ENCODE measurements around the gene IRF3.

The IRF3 gene

DNA sequence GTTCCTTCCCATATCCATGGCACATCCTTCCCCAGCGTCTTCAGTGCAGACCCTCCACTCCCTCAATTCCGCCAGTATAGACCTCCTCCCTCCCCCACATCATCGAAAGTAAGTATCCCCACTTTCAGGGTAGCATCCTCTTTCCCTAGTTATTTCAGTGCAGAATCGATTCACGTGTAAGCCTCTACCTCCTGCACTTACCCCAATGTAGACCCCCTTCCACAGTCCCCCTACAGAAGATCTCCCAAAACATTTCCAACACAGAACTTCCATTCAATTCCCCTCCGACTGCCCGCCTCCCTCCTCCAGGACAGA, 664 bp downstream of the IRF3 start:
- no peak for DNase-seq

- peak; percentile 66 for DNase-seq
These were observed 1.3 kb downstream of the IRF3 start for GRCh38 chr19:49664171-49665035.

DNA sequence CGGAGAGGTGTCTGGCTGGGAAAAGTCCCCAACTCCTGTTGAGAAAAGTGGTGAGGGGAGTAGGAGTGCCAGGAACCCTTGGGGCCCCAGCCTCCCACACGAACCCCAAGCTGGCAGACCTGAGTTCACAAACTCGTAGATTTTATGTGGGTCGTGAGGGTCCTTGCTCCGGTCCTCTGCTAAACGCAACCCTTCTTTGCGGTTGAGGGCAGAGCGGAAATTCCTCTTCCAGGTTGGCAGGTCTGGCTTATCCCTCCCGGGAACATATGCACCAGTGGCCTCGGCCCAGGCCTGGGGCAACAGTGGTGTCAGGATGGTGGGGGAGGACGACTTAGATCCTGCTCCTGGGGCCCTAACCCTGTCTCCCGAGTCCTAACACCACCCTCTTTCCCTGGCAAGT, 2.4 kb downstream of the IRF3 start:
- no peak for DNase-seq

DNA sequence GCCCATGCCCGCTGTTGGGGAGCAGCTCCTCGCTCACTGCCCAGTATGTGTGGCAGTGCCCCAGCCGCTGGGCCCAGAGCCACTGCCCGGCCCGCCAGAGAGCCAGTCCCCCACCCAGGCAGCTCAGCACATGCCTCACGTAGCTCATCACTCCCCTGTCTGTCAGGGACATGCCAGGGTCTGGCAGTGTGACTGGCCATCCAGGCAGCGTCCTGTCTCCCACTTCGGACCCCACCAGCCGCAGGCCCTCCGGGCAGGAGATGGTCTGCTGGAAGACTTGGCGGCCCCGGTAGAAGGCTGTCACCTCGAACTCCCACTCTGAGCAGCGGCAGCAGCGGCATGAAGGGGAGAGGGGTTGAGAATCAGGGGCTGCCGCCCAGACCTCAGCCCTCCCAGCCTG, 3.6 kb downstream of the IRF3 start:
- no peak for DNase-seq

DNA sequence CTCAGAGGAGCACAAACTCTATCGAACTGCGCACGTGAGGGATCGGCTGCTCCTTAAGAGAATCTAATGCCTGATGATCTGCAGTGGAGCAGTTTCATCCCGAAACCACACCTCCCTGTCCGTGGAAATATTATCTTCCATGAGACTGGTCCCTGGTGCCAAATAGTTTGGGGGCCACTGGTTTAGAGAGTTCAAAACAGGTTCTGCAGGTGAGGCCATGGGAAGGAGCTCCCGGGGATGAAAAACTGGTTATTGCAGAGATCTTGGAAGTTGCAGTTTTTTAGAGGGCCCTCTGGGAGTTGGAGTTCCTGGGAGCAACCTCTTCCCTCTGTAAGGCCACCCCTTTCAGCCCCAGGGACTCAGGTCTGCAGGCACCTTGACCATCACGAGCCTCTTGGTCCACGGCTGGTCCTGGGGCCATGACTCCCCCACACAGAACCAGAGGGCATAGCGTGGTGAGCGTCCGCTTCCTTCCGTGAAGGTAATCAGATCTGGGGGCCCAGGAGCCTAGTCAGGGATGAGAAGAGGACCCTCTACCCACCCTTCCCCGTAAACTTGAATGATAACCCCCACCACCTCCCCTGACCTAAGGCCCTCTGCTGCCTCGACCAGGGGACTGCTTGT, 5.2 kb downstream of the IRF3 start:
- no peak for DNase-seq

GRCh38 chr19:49658566-49659442, 6.9 kb downstream of the IRF3 start:
- DNase-seq = no peak

GRCh38 chr19:49658139-49658517, 7.5 kb downstream of the IRF3 start:
- DNase-seq = no peak

- DNase-seq = no peak
These were observed 8.0 kb downstream of the IRF3 start for GRCh38 chr19:49657493-49658138.

- DNase-seq = no peak
These were observed 9.1 kb downstream of the IRF3 start for GRCh38 chr19:49656456-49657109.

DNA sequence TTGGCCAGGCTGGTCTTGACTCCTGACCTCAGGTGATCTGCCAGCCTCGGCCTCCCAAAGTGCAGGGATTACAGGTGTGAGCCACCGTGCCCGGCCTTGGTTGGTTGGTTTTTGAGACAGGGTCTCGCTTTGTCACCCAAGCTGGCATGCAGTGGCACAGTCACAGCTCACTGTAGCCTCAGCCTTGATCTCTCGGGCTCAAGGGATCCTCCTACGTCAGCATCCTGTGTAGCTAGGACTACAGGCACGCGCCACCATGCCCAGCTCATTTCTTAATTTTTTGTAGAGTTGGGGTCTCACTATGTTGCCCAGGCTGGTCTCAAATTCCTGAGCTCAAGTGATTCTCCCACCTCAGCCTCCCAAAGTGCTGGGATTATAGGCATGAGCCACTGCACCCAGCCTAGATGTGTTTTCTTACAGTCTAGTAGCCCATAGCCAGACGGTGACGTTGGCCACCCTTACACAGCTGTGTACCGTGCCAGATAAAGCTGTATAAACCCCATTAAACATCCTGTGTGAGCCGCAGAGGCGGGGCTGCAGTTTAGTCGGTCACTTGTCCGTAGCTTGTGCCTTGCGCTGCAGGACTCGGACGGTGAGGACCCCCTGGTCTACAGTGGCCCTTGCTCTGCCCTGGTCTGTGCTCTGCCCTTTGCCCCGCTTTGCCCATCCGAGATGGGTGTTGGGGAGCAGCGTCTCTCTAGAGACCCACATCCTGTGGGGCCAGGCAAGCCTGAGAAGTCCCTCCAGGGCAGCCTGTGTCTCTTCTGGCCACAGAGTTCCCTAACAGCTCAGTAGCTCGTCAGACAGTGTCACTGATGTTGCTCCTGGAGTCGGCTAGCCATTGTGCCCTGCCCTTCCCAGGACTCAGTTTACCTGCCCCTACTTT, 9.8 kb downstream of the IRF3 start:
- no peak for DNase-seq

GRCh38 chr19:49654581-49654980, 11.1 kb downstream of the IRF3 start:
- no peak for DNase-seq

GRCh38 chr19:49653466-49653806, 12.2 kb downstream of the IRF3 start:
- no peak for DNase-seq

- no peak for DNase-seq
These were observed 12.8 kb downstream of the IRF3 start for GRCh38 chr19:49652551-49653465.

GRCh38 chr19:49651820-49652550, 13.7 kb downstream of the IRF3 start:
- DNase-seq = no peak

GRCh38 chr19:49651029-49651819, 14.4 kb downstream of the IRF3 start:
- no peak for DNase-seq

- DNase-seq = no peak
These were observed 19.1 kb downstream of the IRF3 start for GRCh38 chr19:49646586-49646985.

- no peak for DNase-seq
These were observed 19.7 kb downstream of the IRF3 start for GRCh38 chr19:49645995-49646394.

DNA sequence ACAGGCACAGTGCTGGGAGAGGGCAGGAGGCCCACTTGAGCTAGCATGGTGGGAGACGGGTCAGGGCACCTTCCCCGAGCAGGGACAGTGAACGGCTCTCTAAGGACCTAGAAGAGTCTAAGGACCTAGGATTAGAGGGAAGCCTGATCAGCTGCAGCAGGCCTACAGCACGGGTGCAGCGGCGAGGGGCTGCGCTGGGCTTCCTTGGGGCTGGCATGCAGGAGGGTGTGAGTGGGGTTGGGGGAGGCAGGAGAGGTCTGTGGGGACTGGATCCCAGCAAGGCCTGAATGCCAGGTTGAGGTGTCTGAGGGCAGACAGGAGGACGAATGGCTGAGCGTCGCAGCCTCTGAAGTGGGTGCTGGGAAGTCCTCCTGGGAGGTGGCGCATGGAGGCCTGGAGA, 20.1 kb downstream of the IRF3 start:
- DNase-seq = no peak

DNA sequence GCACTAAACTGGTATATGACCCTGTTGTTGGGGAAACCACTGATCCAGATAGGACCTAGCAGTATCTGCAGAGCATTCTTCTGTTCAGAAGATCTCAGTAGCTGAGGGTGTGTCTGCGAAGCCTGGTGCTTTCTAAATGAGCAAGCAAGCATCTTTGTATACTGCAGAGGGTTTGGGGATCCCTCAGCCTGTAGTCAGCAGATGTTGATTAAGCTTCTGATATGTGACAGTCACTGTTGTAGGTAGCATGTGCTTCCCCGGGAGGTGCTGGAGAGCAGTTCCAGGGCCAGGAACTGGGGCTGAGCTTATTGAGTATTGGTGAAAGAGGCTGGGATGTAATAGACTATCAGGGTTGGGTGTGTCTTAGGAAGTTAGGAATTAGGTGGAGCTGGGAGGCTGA, 22.2 kb downstream of the IRF3 start:
- DNase-seq = no peak
